GM19397 (cell line): ENCODE results near the gene RBMS3.

Experiments used
- ATAC-seq: cut with Tn5 transposase; IDR thresholded peaks from one replicate; pipeline ENCODE4 v1.9.1; 2021; ENCODE audit warnings: mild to moderate bottlenecking, moderate library complexity; ENCODE audit not compliant: unreplicated experiment

The RBMS3 gene

GRCh38 chr3:29852767-29853166, 571.9 kb downstream of the RBMS3 start:
- no peak for ATAC-seq

DNA sequence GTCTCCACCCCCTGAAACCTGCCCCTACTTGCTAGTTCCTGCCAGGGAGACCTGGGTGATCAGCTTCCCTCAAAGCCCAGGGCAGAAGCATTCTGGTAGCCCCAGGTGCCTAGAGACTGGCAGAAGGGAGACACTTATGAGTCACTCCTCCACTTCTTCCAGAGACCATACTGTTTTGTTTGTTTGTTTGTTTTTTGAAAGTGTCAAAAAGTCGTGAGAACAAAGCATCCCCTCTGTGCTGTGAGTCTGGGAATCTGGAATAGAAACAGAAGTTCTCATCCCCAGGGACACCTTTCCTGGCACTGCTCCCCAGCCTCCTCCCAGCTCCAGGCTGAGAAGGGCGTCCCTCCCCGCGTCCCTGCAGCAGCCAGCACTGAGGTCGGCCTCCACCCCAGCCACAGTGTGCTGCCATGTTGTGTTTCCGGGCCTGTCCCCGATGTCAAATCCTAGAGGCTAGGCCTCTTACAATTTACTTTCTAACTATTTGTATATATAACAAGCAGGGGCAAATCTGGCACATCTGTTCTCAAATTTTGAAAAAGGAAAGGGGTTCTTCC, 573.0 kb downstream of the RBMS3 start:
- no peak for ATAC-seq

DNA sequence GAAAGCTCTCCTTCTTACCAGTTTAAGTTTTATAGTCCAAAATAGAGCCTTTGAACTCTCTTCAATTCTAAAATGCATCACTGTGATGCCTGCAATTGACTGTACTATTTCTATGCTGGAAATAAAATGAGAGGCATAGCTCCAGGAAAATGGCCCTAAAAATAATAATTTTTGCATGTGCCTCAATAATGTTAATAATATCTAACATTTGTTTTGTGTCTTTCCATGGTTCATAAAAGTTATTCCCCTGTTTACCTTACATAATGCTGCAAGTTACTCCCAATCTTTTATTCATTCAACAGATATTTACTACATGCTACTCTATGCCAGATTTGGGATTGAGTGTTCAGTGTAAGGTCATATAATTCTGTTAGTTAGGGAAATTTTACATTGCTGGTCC, 574.0 kb downstream of the RBMS3 start:
- ATAC-seq = no peak

DNA sequence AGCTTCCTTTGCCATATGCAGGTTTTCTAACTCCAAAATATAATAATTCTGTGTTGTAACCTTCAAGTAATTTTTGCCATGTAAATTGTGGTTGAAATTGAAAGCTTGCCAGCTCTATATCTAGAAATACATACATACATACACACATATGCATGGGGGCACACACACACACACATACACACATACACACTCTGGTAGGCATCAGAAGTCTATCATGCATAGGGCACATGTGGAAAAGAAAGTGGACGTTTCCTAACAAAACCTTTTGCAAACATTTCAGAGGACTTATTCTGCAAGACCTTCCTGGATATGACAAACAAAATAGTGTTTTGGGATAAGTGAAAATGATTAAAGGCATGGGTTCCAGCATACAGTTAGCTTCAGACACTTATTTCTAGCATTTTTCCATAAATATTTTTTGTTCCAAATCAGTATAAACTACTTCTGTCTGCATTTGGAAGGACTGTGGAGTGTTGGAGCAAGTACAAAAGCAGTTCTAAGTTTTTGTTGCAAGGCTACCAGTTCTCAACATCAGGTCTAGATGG, 578.9 kb downstream of the RBMS3 start:
- no peak for ATAC-seq

DNA sequence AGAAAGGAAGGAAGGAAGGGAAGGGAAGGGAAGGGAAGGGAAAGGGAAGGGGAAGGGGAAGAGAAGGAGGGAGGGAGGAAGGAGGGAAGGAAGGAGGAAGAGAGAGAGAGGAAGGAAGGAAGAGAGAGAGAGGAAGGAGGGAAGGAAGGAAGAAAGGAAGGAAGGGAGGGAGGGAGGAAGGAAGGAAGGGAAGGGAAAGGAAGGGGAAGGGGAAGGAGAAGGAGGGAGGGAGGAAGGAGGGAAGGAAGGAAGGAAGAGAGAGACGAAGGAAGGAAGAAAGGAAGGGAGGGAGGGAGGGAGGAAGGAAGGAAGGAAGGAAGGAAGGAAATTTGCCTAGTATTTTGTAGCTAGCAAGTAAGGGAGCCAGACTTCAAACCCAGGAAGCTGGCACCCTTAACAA, 583.9 kb downstream of the RBMS3 start:
- ATAC-seq = no peak

- no peak for ATAC-seq
These were observed 587.8 kb downstream of the RBMS3 start for GRCh38 chr3:29868543-29869101.

DNA sequence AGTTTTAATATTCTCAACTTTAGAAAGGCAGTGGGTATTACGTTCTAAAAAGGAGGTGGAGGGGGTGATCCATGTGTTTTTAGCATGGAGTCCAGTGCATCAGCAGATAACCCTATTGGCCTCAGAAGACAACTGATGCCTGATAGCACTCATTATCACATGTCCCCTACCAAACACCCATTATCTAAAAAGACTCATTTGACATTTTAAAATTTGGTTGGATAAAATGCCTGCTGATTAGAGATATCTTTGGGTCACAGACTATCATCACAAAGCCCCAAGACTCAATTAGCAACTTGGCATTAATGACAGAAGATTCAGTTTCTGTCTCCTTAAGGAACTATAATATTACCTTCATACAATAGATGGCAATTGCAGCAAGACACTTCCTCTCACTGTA, 589.3 kb downstream of the RBMS3 start:
- ATAC-seq = no peak

DNA sequence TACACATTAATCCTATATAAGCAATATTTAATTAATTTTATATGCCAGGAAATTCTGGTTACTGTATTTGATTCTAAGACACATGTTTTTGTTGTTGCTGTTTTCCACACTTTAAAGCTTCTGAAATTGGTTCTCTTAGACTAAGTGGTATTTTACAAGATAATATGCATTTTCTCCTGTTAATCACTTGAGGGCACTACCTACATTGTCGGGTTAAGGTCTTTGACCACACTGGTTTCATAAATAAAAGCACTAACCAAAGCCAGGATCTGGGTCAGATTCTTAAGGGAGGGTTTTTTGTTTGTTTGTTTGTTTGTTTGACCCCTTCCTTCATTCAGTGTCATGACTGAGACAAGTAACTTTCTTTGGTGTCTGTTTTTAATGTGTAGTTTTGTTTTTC, 590.2 kb downstream of the RBMS3 start:
- ATAC-seq = no peak

DNA sequence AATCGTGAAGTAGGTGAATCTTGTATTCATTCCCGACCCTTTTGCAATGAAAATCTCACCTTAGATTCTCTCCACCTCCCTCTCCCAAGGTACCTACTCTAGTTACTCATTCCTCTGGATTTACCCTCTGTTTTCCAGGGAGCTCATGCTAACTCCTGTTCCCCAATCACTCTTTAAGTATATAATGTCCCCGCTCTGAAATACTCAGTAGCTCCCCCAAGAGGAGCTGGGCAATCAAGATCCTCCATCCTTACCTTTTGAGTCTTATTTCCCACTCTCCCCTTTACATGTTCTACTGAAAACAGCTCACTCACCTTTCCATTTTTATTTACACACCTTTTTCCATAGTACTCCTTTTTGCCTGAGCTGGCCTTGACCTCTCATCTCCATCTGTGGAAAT, 599.9 kb downstream of the RBMS3 start:
- no peak for ATAC-seq

GRCh38 chr3:29887451-29887850, 606.6 kb downstream of the RBMS3 start:
- no peak for ATAC-seq

DNA sequence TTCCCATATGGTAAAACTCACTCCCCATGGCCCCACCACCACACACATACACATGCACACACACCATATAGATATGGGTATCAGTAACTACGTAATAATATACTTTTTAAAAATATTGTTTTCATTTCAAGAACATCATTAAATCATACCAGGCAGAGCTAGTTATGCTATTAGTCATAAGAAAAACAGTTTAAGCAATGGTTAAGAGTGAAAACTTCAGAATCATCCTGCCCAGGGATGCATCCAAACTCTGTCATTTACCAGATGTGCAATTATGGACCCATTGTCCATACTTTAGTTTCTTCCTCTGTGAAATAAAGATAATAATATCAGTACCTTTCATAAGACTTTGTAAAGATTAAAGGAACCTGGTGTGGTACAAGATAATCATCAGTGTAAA, 608.3 kb downstream of the RBMS3 start:
- ATAC-seq = no peak

DNA sequence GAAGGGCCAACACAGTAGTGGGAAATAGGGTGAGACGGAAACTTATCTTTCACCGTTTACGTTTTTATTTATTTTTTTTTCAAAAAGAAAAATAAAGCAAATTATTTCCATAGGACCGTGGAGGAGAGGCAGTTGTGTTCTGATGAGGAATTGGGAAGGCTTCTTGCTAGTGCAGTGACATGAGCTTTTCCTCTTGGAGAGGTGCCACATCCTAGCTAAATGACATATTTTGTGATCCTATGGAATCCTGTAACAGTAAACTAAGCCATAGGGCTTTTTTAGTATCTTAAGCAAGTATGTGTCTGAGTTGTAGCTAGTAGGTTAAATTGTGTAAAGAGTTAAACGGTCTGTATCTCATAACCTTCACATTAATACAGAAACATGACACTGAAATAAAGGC, 609.9 kb downstream of the RBMS3 start:
- ATAC-seq = no peak

- ATAC-seq = no peak
These were observed 612.2 kb downstream of the RBMS3 start for GRCh38 chr3:29892976-29893554.

- ATAC-seq = no peak
These were observed 616.0 kb downstream of the RBMS3 start for GRCh38 chr3:29896856-29897255.

- ATAC-seq = no peak
These were observed 617.5 kb downstream of the RBMS3 start for GRCh38 chr3:29898171-29898965.

DNA sequence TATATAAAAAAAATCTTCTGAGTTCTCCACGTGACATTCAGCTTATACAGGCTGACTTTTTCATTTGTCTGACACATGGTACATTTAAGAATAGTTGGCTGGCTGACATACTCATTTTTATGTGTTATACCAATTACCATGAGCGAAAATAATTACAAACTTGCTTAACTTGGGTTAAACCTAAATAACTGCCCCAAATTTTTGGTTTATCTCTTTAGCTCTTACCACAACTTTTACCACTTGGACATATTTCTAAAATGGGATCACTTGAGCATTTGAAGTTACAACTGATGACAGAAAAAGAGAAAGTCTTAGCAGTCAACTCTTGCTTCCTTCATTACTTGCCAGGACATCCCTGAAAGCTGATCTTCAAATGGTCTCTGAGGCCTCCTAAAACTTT, 618.1 kb downstream of the RBMS3 start:
- no peak for ATAC-seq

GRCh38 chr3:29901097-29901496, 620.2 kb downstream of the RBMS3 start:
- ATAC-seq = no peak

- no peak for ATAC-seq
These were observed 622.7 kb downstream of the RBMS3 start for GRCh38 chr3:29903600-29903999.

- ATAC-seq = no peak
These were observed 626.0 kb downstream of the RBMS3 start for GRCh38 chr3:29906906-29907305.

DNA sequence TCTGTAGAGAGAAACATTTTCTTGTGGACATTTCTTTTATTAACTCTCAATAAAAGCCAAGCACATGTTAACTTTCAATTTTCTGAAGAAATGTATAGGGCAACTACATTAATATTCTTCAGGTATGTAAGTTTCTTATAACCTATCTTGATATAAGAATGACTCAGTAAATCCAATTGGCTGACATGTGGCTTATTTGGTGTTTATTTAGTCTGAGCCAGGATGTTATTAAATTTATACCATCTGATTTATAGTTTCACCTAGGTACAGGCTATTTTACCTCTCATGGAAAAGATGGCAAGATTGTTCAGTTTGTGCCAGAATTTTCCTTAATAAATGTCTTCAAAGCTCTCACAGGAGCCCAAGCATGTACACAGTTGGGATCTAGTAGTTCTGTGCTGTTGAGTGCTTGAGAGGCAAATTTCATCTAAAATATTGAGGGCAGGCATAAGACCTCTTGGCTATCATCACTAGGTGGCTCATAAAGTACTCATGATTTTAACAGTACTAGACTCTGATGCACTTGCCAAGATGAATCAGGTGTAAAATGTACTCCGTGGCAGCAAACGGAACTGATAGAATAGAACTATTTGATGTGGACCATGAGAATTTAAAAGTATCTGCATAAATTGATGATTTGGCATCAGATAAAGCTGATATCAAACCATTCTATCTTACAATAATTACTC, 631.9 kb downstream of the RBMS3 start:
- ATAC-seq = no peak

GRCh38 chr3:29914861-29915524, 634.1 kb downstream of the RBMS3 start:
- no peak for ATAC-seq
